GM21381 (cell line): ENCODE data around the gene SMTNL1.

Experiments
- ATAC-seq: cut with Tn5 transposase; IDR thresholded peaks from one replicate; pipeline ENCODE4 v1.9.1; 2021; ENCODE audit warnings: mild to moderate bottlenecking, moderate library complexity; ENCODE audit not compliant: unreplicated experiment

Gene SMTNL1, protein sequence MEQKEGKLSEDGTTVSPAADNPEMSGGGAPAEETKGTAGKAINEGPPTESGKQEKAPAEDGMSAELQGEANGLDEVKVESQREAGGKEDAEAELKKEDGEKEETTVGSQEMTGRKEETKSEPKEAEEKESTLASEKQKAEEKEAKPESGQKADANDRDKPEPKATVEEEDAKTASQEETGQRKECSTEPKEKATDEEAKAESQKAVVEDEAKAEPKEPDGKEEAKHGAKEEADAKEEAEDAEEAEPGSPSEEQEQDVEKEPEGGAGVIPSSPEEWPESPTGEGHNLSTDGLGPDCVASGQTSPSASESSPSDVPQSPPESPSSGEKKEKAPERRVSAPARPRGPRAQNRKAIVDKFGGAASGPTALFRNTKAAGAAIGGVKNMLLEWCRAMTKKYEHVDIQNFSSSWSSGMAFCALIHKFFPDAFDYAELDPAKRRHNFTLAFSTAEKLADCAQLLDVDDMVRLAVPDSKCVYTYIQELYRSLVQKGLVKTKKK

DNA sequence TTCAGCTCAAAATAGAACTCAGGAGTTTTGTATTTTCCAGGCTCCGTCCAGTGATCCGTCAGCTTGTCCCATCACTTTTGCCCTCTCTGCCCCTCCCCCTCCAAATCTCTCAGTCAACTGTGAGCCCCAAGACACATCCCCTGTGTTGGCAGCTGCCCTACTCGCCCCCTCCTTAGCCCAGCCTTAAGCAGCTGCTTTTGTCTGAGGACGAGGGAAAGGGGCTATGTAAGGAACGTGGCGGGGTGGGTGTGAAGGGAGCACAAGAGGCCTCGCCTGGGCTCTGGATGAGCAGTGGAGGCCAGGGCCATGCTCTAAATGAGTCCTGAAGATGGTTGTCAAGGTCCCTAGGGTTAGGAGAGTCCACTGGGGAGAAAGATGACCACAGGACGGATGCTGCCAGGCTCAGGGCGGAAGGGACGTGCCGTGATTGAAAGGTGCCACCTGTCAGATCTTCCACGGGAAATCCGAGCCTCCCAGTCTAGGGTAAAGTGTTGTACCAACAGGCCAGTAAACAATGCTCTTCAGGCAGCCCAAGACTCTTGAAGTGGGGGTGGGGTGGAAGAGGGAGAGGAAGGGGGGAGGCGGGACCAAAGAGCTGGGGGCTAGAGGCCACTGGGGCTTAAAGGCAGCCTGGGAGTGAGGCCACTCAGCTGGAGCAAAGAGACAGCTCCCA lies at the start of gene SMTNL1:
TSS of gene SMTNL1 (plus strand) at position 649 of the 673 bp plus-strand sequence. CDS start 5,048 bp downstream, outside the sequence.
- ATAC-seq: no peak

DNA sequence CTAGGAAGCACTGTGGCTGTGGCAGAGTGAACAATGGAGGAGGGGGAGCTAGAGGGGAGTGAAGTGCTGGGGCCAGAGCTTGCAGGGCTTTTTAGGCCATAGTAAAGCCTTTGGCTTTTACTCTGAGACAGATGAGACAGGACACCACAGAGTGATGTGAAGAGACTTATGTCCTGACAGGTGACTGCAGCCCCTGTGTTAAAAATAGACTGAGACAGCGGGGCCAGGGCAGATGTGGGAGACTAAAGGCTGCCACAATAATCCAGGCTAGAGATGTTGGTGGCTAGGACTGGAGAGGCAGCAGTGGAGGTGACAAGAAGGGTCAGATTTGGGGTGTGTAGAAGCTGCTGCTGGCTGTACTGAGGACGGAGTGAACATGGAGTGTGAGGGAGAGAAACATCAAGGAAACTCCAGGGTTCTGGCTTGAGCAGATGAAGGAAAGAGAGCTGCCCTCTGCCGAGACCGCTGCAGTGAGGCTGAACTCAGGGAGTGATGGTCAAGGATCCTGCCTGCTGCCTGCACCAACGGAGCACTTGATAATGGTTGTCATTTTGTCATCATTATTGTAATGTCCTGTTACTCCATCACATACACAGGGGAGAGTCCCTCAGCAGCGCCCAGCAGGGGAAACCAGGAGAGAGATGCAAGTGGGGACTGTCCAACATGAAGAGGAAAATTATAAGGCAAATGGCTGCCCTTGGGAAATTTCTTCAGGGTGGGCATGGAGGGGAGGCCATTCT lies 49.3 kb upstream of the SMTNL1 start:
- no peak for ATAC-seq

DNA sequence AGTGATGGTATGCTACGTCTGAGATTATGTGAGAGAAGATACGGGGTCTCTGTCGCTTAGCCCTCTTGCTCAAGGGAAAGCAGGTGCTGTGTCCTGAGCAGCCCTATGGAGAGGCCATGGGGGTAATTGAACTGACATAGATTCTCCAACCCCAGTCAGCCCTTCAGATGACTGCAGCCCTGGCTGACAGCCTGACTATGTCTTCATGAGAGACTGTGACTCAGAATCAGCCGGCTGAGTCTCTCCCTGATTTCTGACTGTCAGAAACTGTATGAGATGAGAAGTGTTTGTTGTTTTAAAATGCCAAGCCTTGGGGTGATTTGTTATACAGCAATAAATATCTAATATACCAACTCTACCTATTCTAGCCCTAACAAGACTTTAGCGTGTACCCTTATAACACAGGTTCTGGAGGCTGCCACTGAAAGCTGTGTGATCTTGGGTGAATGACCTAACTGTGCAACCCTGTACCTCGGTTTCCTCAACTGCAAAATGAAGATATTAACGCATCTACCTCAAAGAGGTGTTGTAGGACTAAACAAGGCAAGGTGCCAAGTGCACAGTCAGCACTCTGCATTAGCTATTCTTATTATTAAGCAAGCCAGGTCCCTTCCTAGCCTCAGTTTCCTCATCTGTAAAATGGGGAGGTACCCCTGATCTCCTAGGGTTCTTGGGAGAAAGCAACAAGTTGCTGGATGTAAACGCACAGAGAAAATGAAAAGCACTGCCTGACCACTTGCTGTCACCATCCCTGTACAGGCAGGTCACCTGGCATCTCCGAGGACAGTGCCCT lies 46.7 kb upstream of the SMTNL1 start:
- no peak for ATAC-seq

DNA sequence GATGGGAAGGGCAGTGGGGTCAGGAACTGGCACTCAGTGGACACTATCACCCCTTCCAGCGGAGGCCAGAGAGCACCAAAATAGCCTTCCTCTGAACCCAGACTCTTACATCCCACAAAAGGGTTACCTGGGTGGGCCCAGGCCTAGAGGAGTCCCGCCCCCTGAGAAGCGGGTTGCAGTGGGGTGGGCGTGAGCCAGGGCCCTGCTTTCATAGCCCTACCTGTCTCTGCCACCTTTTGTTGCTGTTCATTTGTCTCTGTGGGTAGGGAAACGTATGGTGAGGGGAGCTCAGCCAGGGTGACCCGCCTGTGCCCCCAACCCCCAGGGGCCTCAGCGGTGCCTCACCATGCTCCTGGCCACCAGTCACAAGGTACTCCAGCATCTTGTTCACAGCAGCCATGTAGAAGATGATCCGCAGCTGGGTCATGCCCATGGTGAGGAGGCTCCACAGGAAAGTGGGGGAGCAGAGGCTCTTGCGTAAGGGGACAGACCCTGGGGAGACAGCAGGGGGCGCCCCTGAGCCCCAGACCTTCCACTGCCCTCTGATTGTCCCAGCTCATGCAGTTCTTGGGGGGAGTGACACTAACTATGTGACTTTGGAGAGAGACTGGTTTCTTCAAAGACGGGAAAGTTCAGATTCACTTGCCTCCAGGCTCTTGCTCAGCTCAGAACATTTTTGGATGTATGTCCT lies 45.9 kb upstream of the SMTNL1 start:
- ATAC-seq: no peak

DNA sequence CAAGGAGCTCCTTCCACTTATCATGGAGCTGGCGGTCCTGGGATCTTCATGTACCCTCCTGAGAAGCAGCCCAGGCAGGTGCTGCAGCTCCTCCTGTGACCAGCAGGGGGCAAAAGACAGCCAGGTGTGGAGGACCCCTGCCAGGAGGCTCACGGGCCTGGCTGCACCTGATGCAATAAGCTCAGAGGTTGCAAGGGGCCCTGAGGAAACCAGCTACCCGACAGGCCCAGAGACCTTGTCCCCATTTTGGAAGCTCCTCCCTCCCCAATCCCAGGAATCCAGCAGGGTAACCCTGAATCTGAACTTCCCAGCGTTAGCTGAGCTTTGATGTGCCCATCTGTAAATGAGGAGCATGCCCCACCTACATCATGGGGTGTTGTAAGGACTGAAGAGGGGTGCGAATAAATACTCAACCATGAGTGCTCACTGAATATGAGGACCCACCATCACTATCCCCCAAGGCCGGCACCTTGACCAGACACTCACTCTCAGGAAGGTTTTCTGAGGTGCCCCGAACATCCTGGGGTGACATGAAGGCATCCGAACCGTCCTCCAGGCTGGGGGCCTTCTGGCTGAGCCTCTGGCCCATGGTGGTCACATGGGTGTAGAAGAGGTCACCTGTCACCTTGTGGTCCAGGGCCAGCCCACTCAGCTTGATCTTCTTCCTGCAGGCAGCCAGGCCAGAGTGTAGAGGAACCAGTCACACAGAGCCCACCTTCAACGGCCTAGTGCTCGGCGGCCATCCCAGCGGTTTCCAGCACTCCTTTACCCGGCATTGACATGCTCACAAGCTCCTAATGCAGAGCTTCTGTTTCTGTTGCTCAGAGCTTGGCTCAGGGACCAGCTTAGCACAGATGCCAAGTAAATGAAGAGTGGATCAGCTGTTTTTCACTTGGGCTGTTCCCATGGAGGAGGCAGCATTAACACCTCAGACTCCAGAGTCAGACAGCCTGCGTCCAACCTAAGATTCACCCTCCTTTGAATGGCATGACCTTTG lies 43.6 kb upstream of the SMTNL1 start:
- peak; percentile 69 for ATAC-seq

DNA sequence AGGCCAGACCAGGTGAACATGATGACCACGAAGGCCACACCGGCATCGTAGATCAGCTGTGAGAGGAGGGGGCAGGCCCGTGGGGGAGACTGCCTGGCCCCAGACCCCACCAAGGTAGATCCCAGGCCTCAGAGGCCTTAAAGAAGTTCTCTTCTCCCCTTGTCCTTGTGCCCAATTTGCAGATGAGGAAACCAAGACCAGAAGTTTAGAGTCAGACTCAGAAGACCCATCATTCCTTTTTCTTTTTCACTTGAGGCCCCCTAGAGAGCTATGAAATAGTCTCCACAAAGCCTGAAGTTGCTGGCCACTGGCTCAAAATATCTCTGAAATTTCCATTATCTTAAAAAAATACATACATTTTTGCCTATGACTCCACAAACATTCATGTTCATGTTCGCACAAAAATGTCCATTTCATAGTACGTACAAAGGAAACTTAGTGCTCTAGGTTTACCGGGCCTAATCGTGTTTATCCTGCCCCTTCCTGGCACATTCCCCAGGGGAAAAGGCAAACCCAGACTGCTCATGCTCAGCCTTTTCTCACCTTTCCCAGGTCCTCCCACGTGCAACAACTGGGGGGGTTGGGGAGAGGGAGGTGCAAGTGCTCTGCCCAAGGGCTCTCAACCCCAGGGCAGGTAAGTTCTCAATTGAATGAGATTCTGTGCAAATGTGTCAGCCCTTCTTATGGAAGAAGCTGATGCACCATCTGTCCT lies 41.1 kb upstream of the SMTNL1 start:
- no peak for ATAC-seq

DNA sequence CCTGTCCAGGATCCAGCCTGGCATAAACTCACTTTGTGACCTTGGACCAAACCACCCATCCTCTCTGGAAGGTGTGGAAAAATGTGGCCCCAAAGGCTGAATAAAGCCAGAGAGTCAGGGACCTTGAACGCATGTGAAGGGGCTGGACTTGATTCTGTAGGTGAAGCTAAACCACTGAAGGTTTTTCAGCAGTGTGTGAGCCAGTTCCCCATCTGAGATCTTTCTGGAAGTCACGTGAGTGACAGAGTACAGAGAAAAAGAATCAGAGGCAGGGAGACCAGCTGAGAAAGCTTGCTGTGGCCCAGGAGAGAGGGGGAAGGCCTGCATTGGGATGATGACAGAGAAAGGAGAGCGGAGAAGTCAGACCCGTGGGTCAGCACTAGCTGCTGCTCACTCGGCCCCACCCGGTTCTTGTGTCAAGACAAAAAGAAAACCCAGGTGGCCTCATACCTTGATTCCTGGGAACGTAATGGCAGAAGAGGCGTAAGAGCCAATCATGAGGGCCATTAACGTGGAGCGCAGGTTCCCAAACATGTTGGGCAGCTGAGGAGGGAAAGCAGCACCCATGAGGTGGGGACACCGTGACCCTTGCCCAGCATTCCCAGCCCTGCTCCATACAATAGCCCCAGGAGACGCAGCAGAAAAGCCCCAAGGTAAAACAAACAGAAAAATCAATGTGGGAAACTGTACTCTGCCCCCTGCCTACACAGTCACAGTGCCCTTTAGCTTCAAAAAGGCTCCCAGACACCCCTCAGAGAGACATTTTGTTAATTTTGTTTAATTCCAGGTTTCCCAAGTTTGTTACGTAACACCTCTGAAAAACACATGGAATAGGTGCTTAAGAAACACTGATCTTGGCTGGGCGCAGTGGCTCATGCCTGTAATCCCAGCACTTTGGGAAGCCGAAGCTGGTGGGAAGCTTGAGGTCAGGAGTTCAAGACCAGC lies 39.8 kb upstream of the SMTNL1 start:
- no peak for ATAC-seq

DNA sequence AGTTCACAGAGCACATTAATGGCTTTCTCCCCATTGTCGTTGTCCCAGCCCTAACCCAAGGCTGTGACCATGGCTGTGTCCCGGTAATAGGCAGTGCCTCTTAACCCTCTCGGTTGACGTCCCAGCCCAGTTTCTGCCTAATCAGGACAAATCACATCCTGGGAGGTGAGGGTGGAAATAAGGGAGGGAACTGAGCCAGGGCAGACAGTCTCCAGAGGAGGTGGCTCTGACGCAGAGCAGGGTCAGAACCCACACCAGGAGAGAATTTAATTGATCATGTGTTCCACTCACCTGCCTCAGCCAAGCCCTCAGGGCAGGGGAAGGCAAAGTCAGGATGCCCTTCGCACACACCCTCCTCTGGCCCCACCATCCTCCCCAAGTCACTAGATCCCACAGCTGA lies 38.9 kb upstream of the SMTNL1 start:
- ATAC-seq: no peak

DNA sequence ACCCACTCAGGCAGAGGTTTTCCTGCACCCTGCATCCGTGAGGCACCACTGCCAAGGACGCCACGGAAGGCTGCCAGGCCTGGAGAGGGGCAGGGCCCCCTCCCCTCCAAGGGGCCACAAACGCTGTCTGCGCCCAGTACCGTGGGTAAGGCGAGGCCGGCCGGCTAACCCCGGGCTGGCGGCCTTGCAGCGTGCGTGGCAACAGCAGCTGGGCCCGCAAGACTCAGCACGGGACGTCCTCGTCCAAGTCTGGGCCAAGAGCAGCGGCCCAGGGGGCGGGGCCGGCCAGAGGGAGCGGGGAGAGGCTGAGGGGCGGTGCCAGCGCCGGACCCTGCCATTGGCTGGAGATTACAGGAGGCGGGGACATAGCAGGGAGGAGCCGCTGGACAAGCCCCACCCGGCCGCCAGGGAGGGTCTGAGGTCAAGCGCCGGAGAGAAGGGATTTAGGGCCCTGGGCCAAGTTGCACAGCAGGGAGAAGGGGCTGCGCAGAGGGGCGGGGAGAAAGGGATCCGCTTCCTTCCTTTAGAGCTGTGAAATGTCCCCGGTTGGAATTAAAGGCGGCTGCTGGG lies 37.9 kb upstream of the SMTNL1 start:
- peak; percentile 96 for ATAC-seq

DNA sequence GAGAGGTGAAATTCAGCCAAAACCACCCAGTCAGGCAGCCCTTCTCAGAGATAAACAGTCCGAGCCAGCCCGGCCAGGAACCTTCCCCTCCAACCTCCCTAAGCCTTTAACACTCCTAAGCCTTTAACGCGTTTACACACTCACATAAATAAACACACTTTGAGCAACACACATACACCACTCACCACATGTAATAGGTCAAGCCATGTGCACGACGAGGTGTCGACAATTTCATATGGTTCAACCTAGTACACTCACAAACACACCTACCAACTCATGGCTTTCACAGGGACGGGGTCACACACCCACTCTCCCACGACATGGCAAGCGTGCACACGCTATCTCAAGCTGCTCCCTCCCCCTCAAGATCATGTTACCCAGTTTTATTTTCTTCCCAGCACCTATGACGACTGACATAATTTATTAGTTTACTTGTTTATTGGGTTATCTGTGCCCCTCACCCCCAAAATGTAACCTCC lies 37.4 kb upstream of the SMTNL1 start:
- ATAC-seq: no peak

DNA sequence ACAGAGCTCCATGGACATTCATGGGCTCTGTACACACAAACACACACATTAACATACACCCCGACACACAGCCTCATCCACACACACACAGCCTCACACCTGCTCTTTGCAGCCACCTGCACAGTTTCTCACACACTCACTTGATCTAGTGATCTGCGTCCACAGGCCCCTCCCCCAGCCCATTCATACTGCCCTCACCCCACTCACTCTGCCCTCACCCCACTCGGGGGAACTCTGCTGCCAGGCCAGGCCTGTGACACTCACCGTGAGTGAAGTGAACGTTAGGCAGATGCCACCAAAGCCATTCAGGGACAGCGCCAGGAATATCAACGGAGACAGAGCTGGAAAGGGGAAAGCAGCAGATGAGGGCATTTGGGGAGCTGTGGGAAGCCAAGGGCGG lies 36.9 kb upstream of the SMTNL1 start:
- no peak for ATAC-seq

DNA sequence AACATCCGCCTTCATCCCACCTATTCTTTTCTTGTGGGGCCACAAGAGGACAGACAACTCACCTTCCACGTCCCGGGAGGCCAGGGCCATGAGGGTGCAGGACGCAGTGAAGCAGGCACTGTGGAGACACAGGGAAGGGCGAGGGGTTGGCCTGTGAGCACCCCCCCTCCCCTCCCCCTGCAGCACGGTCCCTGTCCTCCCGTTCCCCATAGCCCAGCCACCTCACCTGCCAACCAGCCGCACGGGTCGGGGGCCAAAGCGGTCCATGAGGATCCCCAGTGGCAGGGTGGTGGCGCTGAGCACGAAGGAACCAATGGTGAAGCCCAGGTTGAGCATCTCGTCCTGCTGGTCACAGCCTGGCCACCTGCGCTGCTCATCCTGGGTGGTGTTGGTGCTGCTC lies 36.5 kb upstream of the SMTNL1 start:
- no peak for ATAC-seq

DNA sequence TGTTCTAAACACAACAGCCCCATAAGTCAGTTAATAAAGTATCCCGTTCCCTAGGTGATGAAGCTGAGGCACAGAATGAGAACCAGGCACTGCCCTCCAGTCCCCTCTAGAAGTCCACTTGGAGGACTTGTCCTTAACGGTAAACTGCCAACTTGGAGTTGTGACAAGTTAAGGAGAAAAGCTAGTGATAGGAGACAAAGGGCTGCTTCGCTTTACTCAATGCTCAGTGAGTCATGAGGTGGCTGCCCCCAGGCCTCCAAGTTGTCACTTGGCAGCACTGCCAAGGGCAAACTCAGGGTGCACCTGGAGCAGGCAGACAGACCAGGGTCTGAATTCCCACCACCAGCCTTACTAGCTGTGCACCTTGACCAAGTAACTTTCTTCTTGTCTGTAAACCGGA lies 35.4 kb upstream of the SMTNL1 start:
- ATAC-seq: no peak

DNA sequence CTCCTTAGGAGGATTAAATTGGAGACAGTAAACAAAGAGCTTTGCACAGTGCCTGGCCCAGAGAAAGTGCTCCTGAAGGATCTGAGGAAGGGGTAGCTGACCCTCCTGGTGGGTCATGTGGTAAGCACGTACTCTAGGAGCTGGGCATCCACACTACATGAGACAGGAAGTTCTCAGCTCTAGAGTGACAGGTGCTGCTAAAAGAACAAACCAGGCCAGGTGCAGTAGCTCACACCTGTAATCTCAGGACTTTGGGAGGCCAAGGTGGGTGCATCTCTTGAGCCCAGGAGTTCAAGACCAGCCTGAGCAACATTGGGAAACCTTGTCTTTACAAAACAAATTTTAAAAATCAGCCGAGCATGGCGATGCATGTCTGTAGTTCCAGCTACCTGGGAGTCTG lies 35.0 kb upstream of the SMTNL1 start:
- no peak for ATAC-seq

DNA sequence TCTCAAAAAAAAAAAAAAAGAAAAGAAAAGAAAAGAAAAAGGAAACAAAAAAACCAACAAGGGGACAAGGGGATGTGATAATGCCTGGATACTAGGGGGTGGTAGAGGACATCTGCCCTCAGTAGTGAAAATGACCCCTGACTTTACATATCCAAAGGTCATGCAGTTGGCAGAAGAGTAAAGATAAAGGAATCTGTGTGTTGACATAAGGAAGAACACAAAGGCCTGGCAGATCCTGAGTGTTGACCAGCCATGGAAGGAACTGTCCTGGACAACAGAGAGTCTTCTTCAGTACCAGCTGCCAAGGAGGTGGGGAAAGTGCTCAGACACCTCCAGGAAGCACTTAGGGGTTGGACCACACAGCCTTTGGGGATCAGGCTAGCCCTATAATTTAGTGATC lies 34.5 kb upstream of the SMTNL1 start:
- ATAC-seq: no peak

DNA sequence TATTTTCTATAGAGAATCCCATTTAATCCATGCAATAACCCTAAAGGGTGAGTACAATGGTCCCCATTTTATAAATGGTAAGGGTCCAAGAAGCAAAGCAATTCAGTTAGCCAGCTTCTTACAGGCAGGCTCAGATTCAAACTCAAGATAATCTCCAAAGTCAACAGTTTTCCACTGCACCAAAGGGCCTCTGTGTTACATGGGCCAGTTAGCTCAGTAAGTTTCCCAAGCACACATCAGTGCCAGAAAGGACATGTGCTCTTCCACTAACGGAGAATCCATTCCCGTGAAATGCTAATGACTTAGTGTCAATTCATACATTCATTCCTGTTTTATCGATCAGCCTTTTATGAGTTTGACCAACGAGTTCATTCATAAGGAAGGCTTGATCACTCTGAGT lies 32.9 kb upstream of the SMTNL1 start:
- ATAC-seq: no peak

DNA sequence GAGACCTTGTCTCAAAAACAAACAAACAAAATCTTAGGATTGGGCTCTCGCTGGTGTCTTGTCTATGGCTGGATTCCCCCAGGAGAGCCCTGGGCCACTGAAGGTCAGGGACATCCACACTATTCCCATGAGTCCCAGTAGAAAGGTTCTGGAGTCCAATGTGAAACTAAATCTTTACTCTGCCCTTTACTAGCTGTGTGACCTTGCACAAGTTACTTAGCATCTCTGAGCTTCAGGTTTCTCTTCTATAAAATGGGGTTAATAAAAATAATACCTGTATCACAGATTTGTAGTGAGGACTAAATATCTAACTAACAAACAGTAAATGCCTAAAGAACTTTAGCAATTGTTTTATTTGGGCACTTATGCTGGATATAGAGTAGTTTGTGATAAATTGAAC lies 30.9 kb upstream of the SMTNL1 start:
- ATAC-seq: no peak
